Subcutaneous abdominal adipose tissue (tissue), 5 donors: Measurements from ENCODE around the gene SSTR3.

ENCODE experiments used
- H3K27ac ChIP-seq: one replicate; pipeline ENCODE4 v1.7.0; 2013; ENCODE audit warnings: low read depth, mild to moderate bottlenecking, inconsistent platforms, low read length, moderate library complexity
- H3K27me3 ChIP-seq, 5 donors: one replicate each; pipeline ENCODE4 v1.7.0; 2013; ENCODE audit warnings: low read length in 5 of 5, inconsistent platforms in 1 of 5; ENCODE audit not compliant: control insufficient read depth in 5 of 5, insufficient read depth in 4 of 5
- H3K36me3 ChIP-seq, 5 donors: one replicate each; pipeline ENCODE4 v1.7.0; 2013; ENCODE audit warnings: low read length in 5 of 5; ENCODE audit not compliant: control insufficient read depth in 5 of 5, insufficient read depth in 5 of 5
- H3K4me1 ChIP-seq, 5 donors: one replicate each; pipeline ENCODE4 v1.7.0; 2013; ENCODE audit warnings: low read length in 5 of 5, mild to moderate bottlenecking in 3 of 5, moderate library complexity in 1 of 5; ENCODE audit not compliant: control insufficient read depth in 5 of 5, insufficient read depth in 5 of 5
- H3K4me3 ChIP-seq, 5 donors: one replicate each; pipeline ENCODE4 v1.7.0; 2013; ENCODE audit warnings: low read length in 5 of 5, low read depth in 1 of 5
- H3K9ac ChIP-seq, 5 donors: one replicate each; pipeline ENCODE4 v1.7.0; 2013; ENCODE audit warnings: low read length in 5 of 5, mild to moderate bottlenecking in 4 of 5, moderate library complexity in 3 of 5
- H3K9me3 ChIP-seq, 5 donors: one replicate each; pipeline ENCODE4 v1.7.0; 2013; ENCODE audit warnings: low read length in 5 of 5; ENCODE audit not compliant: control insufficient read depth in 5 of 5
- donor health status: healthy.
- donor health status: healthy.
- donor health status: healthy.
- donor health status: healthy.
- donor health status: healthy.

SSTR3 gene

DNA sequence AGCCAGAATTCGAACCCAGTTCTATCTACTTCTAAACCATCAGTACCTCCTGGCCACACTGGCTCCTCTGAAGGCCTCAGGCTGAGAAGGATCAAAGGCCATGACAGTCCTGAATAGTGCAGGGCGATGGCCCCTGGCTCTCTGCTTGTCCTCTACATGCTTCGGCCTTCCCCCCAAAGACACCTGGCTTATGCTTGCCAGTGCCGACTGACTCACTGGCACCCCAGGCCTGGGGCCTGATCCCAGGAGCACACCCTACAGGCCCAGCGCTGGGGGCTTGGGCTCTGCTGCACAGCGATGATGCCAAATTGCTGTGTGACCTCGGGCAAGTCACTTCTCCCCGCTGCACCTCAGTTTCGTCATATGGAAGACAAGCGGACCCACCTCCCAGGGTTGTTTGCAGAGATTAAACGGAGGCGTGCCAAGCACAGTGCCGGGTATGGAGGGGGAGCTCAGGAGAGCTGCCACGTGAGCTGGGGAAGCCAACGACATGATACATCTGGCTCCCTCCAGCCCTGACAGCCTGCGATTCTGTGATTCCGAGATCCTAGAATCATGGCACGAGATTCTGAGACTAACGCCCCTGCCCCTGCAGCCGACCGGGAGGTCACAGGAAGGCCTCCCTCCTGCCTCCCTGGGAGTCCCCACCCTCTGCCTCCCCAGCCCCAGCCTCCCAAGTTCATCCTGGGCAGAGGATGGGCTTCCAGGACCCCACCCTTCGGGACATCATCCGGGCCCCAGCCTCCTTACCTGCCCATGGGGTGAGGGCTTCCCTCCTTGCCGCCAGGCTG is 1.0 kb downstream of the SSTR3 start:
- Histone ChIP-seq H3K4me1 (peaks cover 0 to 13% (median 9%) of the 10 kb centered on the region in 5 donors), H3K27me3 (peaks cover 11 to 29% (median 21%) of the 10 kb centered on the region in 5 donors), H3K9me3 (no peaks in the 10 kb centered on the region), H3K36me3 (no peaks in the 10 kb centered on the region), H3K9ac (no peak overlapping the region), H3K4me3 (no peak overlapping the region), H3K27ac (no peak overlapping the region)

- Histone ChIP-seq H3K4me3 (no peak overlapping the region), H3K27me3 (peaks cover 11 to 29% (median 21%) of the 10 kb centered on the region in 5 donors), H3K9ac (no peak overlapping the region), H3K27ac (no peak overlapping the region), H3K9me3 (no peaks in the 10 kb centered on the region), H3K36me3 (no peaks in the 10 kb centered on the region), H3K4me1 (peaks cover 0 to 13% (median 9%) of the 10 kb centered on the region in 5 donors)
Observed at GRCh38 chr22:37210041-37210803, 2.1 kb downstream of the SSTR3 start.

DNA sequence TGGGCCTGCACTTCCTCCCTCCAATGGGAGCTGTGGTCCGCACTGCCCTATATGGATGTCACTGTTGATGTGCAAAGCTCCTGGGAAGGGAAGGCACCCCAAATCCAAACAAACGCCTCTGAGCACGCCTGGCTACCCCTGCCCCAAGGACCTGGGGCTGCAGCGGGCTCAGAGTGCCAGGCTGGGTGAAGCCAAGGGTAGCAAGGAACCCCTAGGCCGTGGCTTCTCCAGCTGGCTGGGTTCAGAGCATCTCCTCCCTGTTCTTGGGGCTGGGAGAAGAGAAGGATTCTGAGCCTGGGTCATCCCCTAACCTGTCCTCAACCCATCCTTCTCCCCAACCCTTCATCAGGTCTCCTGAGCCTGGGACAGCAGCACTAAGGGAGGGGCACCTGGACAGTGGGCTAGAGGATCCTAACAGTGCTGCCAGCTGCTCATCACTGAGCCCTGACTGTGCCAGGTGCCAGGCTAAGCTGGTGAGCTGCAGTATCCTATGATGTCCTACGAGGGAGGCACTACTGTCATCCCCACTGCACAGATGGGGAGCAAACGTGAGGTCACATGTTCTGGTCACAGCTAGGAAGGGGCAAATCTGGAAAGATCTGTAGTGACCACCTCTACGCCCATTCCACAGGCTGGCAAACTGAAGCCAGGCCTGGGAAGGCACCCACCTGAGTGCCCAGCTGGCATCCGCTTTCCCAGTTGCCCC is 3.0 kb downstream of the SSTR3 start:
- Histone ChIP-seq H3K4me3 (no peak overlapping the region), H3K36me3 (no peaks in the 10 kb centered on the region), H3K27me3 (peaks cover 11 to 27% (median 21%) of the 10 kb centered on the region in 5 donors), H3K27ac (no peak overlapping the region), H3K9me3 (no peaks in the 10 kb centered on the region), H3K9ac (no peak overlapping the region), H3K4me1 (peaks cover 0 to 13% (median 9%) of the 10 kb centered on the region in 5 donors)

DNA sequence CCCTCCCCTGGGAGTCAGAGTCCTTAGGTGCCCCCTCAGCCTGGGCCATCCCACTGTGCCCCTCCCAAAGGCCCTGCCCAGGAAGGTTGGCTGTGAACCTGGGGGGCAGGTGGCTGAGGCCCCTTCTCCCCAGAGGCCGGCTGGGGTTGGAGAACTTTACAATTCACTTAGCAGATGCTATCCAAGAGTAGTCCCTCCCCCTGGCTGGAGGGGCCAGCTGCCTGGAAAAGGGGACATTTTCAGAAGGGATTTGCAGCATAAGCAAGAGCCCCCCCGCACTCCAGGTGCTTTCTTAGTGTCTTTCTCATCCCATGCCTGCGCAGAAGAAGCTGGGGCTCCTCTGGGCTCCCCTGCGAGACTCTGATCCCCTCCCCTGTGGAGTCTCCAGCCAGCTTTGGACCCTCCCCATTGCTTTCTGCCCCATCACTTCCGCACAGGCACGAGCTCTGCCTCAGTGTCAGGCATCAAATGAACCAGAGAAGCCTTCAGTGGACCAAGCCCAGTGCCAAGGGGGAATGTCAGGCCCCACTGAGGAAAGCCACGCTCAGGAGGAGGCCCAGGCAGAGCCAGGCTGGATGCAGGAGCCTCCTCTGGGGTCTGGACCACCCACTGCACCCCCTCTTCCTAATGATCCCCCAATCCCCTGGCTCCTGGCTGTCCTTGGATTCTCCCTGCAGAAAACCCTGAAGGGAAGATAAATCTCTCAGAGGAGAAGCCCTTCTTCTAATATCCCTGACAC is 3.7 kb downstream of the SSTR3 start:
- Histone ChIP-seq H3K27me3 (peaks cover 11 to 27% (median 18%) of the 10 kb centered on the region in 5 donors), H3K27ac (no peak overlapping the region), H3K9ac (no peak overlapping the region), H3K4me3 (no peak overlapping the region), H3K9me3 (no peaks in the 10 kb centered on the region), H3K4me1 (peaks cover 0 to 13% (median 9%) of the 10 kb centered on the region in 5 donors), H3K36me3 (no peaks in the 10 kb centered on the region)

DNA sequence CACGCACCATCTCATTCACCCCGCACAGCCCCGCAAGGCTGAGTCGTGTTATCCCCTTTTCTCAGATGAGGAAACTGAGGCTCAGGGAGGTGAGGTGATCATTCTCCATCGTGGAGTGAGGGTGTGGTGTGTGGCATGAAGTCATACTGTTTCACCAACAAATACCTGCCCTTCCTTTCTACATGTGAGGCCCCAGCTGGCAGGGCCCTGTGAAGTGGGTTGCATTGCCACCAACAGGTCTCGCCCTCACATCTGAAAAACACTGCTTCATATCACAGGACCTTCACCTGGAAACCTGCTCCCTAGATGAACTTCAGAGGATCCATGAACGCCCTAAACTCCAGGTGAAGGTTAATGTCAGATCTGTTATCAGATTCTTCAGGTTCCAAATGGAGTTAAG is 4.3 kb downstream of the SSTR3 start:
- Histone ChIP-seq H3K36me3 (no peaks in the 10 kb centered on the region), H3K4me1 (peaks cover 0 to 10% (median 7%) of the 10 kb centered on the region in 5 donors), H3K27me3 (peaks cover 14 to 27% (median 18%) of the 10 kb centered on the region in 5 donors), H3K4me3 (no peak overlapping the region), H3K9me3 (no peaks in the 10 kb centered on the region), H3K9ac (no peak overlapping the region), H3K27ac (no peak overlapping the region)

GRCh38 chr22:37206841-37207821 is 5.1 kb downstream of the SSTR3 start:
- H3K36me3 ChIP-seq: no peaks in the 10 kb centered on the region
- no peaks in the 10 kb centered on the region for H3K9me3 ChIP-seq
- H3K4me3 ChIP-seq: no peak overlapping the region
- H3K27ac ChIP-seq: no peak overlapping the region
- H3K4me1 ChIP-seq: peaks cover 0 to 2% (median 0%) of the 10 kb centered on the region in 5 donors
- no peak overlapping the region for H3K9ac ChIP-seq
- peaks cover 14 to 25% (median 17%) of the 10 kb centered on the region in 5 donors for H3K27me3 ChIP-seq

DNA sequence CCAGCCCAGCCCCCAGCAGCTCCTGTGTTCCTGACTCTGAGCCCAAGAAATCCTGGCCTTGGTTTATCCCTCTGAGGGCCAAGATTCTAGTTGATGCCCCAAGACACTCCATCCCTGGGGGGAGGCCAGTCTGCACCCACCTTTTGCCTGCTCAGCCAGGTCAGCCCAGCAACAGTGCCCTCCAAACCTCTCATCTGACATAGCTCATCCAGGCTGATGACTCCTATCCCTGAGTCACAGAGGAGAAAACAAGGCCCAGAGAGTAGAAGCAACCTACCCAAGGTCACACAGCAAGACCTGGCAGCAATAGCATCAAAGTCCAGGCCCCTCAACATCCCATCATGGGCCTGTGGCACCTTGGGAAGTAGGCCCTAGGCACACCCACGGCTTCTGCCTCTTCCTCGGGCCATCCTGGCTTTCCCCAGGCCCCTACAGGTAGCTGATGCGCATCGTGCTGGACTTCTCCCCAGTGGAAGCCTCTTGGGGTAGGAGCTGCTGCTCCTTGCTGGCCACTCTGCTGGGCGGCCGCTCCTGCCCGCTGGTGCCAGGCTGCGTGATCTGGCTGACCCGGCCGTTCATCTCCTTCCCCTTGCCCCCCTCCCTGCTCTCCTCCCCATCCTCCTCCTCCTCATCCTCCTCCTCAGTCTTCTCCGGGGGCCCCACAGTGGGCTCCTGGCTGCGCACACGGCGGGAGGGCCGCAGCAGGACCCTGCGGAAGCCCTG is 6.0 kb downstream of the SSTR3 start:
- Histone ChIP-seq H3K4me3 (no peak overlapping the region), H3K36me3 (no peaks in the 10 kb centered on the region), H3K9me3 (no peaks in the 10 kb centered on the region), H3K4me1 (no peaks in the 10 kb centered on the region), H3K27ac (no peak overlapping the region), H3K27me3 (peaks cover 8 to 17% (median 11%) of the 10 kb centered on the region in 5 donors), H3K9ac (no peak overlapping the region)

DNA sequence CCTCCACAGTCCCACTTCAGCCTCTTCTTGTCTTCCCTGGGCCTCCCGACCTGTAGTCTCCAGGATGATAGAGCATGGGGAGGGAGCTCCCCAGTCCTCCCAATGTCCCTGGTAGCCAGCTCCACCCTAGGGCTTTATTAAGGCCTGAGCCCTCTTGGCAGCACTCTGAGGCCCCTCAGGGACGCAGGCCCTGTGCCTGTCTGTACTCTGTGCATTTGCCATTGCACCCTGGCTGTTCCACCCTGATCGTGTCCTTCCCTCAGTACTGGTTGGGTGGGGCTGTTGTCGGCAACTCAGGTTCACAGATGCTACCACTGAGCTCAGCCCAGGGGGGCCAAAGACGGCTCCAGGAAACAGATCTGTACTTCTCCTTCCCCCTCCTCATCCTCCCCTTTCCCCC is 7.2 kb downstream of the SSTR3 start:
- H3K9me3 ChIP-seq: no peaks in the 10 kb centered on the region
- peaks cover 3 to 12% (median 6%) of the 10 kb centered on the region in 5 donors for H3K27me3 ChIP-seq
- no peak overlapping the region for H3K9ac ChIP-seq
- no peak overlapping the region for H3K4me3 ChIP-seq
- no peaks in the 10 kb centered on the region for H3K36me3 ChIP-seq
- no peaks in the 10 kb centered on the region for H3K4me1 ChIP-seq
- H3K27ac ChIP-seq: no peak overlapping the region
